ENCODE results near the gene LY6G5C. TPM values are rescaled to one million over a fixed set of nuclear protein-coding genes. Genes with fewer than 3 reads are reported as not detected.

The LY6G5C gene
- total and polyA plus RNA-seq, 10 donors: 3.3 to 7.9 (median 5.2) TPM

GRCh38 chr6:31663126-31663960 is 17.5 kb downstream of the LY6G5C start:
- Histone ChIP-seq H3K36me3 (peaks cover 0 to 53% (median 30%) of the 10 kb centered on the region in 6 donors), H3K27ac (peak overlapping the region in 7 of 8 donors; percentile 96 to 99 (median 98)), H3K4me3 (peak overlapping the region; percentile 75 to 85 (median 78)), H3K4me1 (peaks cover 46 to 85% (median 76%) of the 10 kb centered on the region in 6 donors), H3K27me3 (replicated peaks in 1 of 7) (no peaks in the 10 kb centered on the region), H3K9me3 (no peaks in the 10 kb centered on the region)
- DNase-seq: no peak
- TF ChIP-seq POLR2A (IDR thresholded peaks at IDR 0.05) (no peak), POLR2AphosphoS5 (IDR thresholded peaks at IDR 0.05) (no peak)
- TF ChIP-seq, protein P1, sequence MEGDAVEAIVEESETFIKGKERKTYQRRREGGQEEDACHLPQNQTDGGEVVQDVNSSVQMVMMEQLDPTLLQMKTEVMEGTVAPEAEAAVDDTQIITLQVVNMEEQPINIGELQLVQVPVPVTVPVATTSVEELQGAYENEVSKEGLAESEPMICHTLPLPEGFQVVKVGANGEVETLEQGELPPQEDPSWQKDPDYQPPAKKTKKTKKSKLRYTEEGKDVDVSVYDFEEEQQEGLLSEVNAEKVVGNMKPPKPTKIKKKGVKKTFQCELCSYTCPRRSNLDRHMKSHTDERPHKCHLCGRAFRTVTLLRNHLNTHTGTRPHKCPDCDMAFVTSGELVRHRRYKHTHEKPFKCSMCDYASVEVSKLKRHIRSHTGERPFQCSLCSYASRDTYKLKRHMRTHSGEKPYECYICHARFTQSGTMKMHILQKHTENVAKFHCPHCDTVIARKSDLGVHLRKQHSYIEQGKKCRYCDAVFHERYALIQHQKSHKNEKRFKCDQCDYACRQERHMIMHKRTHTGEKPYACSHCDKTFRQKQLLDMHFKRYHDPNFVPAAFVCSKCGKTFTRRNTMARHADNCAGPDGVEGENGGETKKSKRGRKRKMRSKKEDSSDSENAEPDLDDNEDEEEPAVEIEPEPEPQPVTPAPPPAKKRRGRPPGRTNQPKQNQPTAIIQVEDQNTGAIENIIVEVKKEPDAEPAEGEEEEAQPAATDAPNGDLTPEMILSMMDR (IDR thresholded peaks at IDR 0.05 in 8 of 11, conservative IDR thresholded peaks at IDR 0.05 in 3 of 11): no peak
- intact Hi-C loops (cut with DNase I; ENCODE audit: low total_unique reads): no loop called here
- 64 to 78% (median 74%) methylated on average over 9 of the region's 9 CpGs for WGBS, 5 donors

DNA sequence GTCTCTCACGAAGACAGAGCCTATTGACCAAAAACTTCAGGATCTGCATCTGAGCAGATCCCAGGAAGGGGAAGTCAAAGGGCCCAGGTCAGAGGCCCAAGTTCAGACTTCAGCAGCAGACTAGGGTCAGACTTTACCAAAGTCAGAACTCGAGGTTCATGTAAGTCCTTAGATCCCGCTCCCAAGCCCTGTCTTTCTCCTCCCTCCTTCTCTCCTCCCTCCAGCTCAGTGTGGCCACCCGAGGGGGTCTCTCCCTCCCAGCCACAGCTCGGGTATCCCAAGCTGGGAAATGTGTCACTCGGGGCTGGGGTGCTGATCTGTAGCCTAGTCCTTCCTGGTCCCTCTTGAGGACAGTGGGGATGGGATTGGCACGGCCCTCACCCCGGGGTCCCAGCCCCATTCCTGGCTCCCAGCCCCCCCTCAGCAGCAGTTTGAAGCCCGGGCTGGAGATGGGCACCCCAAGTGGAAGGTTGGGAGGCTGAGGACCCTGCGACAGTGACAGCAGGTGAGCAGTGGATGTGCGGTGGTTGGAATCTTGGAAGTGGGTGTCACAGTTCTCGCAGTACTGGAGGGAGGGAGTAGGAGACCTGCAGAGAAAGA is 18.6 kb downstream of the LY6G5C start:
- Histone ChIP-seq H3K4me1 (peaks cover 54 to 85% (median 76%) of the 10 kb centered on the region in 6 donors), H3K36me3 (peaks cover 0 to 53% (median 23%) of the 10 kb centered on the region in 6 donors), H3K27me3 (replicated peaks in 1 of 7) (no peaks in the 10 kb centered on the region), H3K9me3 (no peaks in the 10 kb centered on the region), H3K27ac (peak overlapping the region in 4 of 8 donors; percentile 95 to 98 (median 96)), H3K4me3 (no peak overlapping the region)
- no peak for DNase-seq
- intact Hi-C loops (cut with DNase I; ENCODE audit: low total_unique reads): no loop called here
- 83 to 93% (median 89%) methylated on average over 10 to 12 of the region's 12 CpGs for WGBS, 5 donors
- TF ChIP-seq POLR2AphosphoS5 (IDR thresholded peaks at IDR 0.05) (peak in 1 of 3 donors; percentile 23), POLR2A (IDR thresholded peaks at IDR 0.05) (no peak)
- TF ChIP-seq, protein P1 (IDR thresholded peaks at IDR 0.05 in 8 of 11, conservative IDR thresholded peaks at IDR 0.05 in 3 of 11): no peak

- H3K27ac ChIP-seq: peak overlapping the region in 7 of 8 donors; percentile 83 to 98 (median 95)
- H3K9me3 ChIP-seq: no peaks in the 10 kb centered on the region
- H3K4me1 ChIP-seq: peaks cover 48 to 85% (median 76%) of the 10 kb centered on the region in 6 donors
- peak in 1 of 3 donors; percentile 3 for TF ChIP-seq POLR2AphosphoS5 (IDR thresholded peaks at IDR 0.05)
- no peak for TF ChIP-seq POLR2A (IDR thresholded peaks at IDR 0.05)
- no peak for DNase-seq
- H3K36me3 ChIP-seq: peaks cover 0 to 55% (median 26%) of the 10 kb centered on the region in 6 donors
- WGBS, 5 donors: 74 to 88% (median 81%) methylated on average over 12 of the region's 12 CpGs
- H3K27me3 ChIP-seq (replicated peaks in 1 of 7): no peaks in the 10 kb centered on the region
- peak overlapping the region in 5 of 8 donors; percentile 65 to 96 (median 78) for H3K4me3 ChIP-seq
- intact Hi-C loops (cut with DNase I; ENCODE audit: low total_unique reads): no loop called here
Observed at GRCh38 chr6:31661262-31662123, 19.4 kb downstream of the LY6G5C start.

All from spleen (tissue), 11 donors.